ENCODE data around the gene TIMM22. TPM values are rescaled to one million over a fixed set of nuclear protein-coding genes. Genes with fewer than 3 reads are reported as not detected.
"Not testable (repeated sequence)": the region's sequence is repeated elsewhere in the genome, so short reads cannot be mapped to it uniquely, and the experiment has no call there.

Gene TIMM22
- total RNA-seq, 1 experiment from 2014 or later: 23.2 TPM

DNA sequence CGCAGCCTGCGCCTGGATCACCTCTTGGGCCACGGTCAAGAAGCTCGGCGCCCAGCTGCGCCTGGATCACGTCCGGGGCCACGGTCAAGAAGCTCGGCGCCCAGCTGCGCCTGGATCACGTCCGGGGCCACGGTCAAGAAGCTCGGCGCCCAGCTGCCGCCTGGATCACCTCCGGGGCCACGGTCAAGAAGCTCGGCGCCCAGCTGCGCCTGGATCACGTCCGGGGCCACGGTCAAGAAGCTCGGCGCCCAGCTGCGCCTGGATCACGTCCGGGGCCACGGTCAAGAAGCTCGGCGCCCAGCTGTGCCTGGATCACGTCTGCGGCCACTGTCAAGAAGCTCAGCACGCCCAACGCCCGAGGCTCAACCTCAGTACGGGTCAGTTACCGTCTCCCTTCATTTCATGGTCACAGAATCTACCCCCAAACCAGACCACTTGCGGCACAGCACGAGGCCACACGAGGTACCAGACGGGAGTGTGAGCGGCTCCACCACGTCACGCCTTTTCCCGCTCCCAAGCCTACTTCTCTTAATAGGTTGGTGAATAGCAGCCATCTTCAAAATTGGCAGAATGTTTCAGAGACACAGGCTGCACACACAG is 51.7 kb downstream of the TIMM22 start:
- H3K4me3 ChIP-seq; DNase-seq (ENCODE audit: low read depth in 1 of 2, low spot score in 2 of 2); H3K27me3 ChIP-seq (replicated peaks); H3K36me3 ChIP-seq; H3K9me3 ChIP-seq (replicated peaks); H3K4me1 ChIP-seq (replicated peaks); H3K27ac ChIP-seq: not testable (repeated sequence)

DNA sequence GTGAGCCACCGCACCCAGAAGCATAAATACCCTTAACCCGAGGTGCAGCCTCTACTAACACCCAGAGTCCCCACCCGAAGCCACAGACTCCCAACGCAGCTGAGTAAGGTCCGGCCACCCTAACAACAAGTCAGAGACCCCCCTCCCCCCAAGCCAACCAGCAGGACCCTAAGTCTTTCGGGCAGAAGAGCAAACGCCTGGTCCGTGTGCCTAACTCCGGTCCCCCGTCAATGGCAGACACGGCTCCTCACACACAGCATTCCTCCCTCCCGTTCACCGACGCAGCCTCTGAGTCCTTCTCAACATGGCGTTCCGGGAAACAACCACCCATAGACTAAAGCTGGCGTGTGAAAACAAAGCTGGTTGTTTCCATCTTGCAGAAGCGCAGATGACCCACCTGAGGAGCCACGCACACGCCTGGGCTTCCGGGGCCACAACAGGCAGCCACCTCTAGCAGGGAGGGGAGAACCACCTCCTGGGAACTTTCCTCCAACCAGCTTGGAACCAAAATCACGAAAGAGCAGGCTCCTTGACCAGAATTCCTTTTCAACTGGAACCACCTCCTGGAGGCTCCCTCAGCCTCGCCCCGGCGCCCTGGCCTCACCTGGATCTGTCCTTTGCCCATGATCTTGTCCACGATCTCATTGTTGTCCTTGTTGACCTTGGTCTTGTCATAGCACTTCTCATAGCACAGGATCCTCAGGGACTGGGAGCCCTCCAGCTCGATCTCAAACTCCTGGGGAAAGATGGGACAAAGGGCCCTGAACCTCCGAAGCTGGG is 52.7 kb downstream of the TIMM22 start:
- H3K27ac ChIP-seq: no peak overlapping the region
- no peaks in the 10 kb centered on the region for H3K4me1 ChIP-seq (replicated peaks)
- peaks cover 6% of the 10 kb centered on the region; the same call in 1 of the 2 replicates for H3K36me3 ChIP-seq
- no peak overlapping the region for H3K4me3 ChIP-seq
- no peaks in the 10 kb centered on the region for H3K9me3 ChIP-seq (replicated peaks)
- no peak for DNase-seq (ENCODE audit: low read depth in 1 of 2, low spot score in 2 of 2)
- no peaks in the 10 kb centered on the region for H3K27me3 ChIP-seq (replicated peaks)

DNA sequence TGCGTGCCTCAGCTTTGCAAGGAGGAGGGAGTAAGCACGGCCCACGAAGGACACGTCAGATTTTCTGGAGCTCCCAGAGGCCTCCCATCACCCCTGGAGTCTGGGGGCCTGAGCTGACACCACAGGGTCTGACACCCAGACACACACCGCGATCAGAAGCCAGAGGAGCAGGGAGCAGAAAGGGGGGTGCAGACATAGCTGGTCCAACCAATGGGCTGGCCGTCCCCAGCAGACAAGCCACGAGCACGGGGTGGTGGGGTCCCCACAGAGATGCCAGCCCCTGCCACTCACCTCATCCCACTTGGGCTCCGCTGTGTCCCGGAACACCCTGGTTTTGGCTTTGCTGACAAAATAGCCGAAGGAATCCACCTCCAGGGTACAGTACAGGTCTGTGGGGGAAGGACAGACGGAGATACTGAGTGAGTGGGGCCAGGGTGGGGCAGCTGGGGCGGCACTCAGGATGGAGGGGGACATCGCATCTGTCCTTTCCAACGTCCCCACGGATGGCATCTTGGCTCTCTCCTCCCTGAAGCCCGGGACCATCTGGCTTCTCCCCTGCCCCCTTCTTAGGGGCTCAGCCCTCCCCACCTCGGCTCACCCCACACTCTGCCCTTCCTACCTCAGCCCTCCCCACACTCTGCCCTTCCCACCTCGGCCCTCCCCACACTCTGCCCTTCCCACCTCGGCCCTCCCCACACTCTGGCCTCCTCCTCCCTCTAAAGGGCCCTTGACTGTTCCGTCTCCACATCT is 53.5 kb downstream of the TIMM22 start:
- no peak overlapping the region for H3K27ac ChIP-seq
- peaks cover 8% of the 10 kb centered on the region for H3K36me3 ChIP-seq
- H3K27me3 ChIP-seq (replicated peaks): no peaks in the 10 kb centered on the region
- H3K4me1 ChIP-seq (replicated peaks): no peaks in the 10 kb centered on the region
- H3K9me3 ChIP-seq (replicated peaks): no peaks in the 10 kb centered on the region
- no peak for DNase-seq (ENCODE audit: low read depth in 1 of 2, low spot score in 2 of 2)
- H3K4me3 ChIP-seq: no peak overlapping the region

- DNase-seq (ENCODE audit: low read depth in 1 of 2, low spot score in 2 of 2): no peak
- no peaks in the 10 kb centered on the region for H3K9me3 ChIP-seq (replicated peaks)
- peaks cover 16% of the 10 kb centered on the region for H3K36me3 ChIP-seq
- no peaks in the 10 kb centered on the region for H3K27me3 ChIP-seq (replicated peaks)
- H3K27ac ChIP-seq: no peak overlapping the region
- H3K4me3 ChIP-seq: no peak overlapping the region
- H3K4me1 ChIP-seq (replicated peaks): no peaks in the 10 kb centered on the region
Observed at GRCh38 chr17:1050996-1051925, 54.3 kb downstream of the TIMM22 start.

Other genes with a start within 250 kb of the TIMM22 start
- 2.4 and 8.8 TPM in 2 replicates for gene GEMIN4, start 244.9 kb upstream of the TIMM22 start, total RNA-seq (2014; rRNA removed; shearing (Covaris generic))
- 64.7 and 77.1 TPM in 2 replicates for gene GLOD4, start 214.8 kb upstream of the TIMM22 start, total RNA-seq (2014; rRNA removed; shearing (Covaris generic))
- 21.3 and 40.2 TPM in 2 replicates for gene MRM3, start 214.8 kb upstream of the TIMM22 start, total RNA-seq (2014; rRNA removed; shearing (Covaris generic))
- 48.4 and 56.6 TPM in 2 replicates for gene NXN, start 17.4 kb upstream of the TIMM22 start, total RNA-seq (2014; rRNA removed; shearing (Covaris generic))
- 7.3 and 16.7 TPM in 2 replicates for gene ABR, start 182.9 kb downstream of the TIMM22 start, total RNA-seq (2014; rRNA removed; shearing (Covaris generic))

Data from SJSA1 (cell line).